ENCODE data around the gene ENO3. TPM values are rescaled to one million over a fixed set of nuclear protein-coding genes. Genes with fewer than 3 reads are reported as not detected.
"Not testable (repeated sequence)": the region's sequence is repeated elsewhere in the genome, so short reads cannot be mapped to it uniquely, and the experiment has no call there.

The ENO3 gene
- total RNA-seq, 1 donor, result 2.6 TPM

DNA sequence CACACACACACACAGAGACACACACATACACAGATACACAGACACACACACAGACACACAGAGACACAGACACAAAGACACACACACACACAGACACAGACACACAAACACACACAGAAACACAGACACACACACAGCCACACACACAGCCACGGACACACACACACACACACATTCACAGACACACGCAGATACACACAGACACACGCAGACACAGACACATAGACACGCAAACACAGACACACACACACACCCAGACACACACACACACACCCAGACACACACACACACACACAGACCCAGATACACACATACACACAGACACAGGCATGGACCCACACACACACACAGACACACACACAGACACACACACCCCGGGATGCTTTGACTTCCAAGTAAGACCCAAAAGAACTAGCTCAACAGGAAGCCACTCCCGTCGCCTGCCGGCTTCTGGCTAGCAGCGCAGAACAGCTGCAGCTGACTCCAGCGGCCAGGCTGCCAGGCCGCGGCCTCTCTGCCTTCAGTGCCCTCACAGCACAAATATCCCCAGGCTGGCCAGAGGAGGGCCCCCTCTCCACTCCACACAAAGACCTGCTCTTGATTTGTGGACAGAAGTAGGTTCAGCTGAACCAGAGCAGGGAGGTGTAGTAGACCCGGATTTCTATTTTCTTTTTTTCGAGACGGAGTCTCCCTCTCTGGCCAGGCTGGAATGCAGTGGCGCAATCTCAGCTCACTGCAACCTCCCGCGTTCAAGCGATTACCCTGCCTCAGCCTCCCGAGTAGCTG, 42.0 kb upstream of the ENO3 start:
- no peak overlapping the region for H3K4me3 ChIP-seq (ENCODE audit: low read depth, low read length)
- TF ChIP-seq, protein P1, sequence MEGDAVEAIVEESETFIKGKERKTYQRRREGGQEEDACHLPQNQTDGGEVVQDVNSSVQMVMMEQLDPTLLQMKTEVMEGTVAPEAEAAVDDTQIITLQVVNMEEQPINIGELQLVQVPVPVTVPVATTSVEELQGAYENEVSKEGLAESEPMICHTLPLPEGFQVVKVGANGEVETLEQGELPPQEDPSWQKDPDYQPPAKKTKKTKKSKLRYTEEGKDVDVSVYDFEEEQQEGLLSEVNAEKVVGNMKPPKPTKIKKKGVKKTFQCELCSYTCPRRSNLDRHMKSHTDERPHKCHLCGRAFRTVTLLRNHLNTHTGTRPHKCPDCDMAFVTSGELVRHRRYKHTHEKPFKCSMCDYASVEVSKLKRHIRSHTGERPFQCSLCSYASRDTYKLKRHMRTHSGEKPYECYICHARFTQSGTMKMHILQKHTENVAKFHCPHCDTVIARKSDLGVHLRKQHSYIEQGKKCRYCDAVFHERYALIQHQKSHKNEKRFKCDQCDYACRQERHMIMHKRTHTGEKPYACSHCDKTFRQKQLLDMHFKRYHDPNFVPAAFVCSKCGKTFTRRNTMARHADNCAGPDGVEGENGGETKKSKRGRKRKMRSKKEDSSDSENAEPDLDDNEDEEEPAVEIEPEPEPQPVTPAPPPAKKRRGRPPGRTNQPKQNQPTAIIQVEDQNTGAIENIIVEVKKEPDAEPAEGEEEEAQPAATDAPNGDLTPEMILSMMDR (IDR thresholded peaks at IDR 0.05; ENCODE audit: insufficient read depth, low read depth, low read length), result peak; percentile 91
- peak; percentile 96 for DNase-seq (ENCODE audit: low read depth)

DNA sequence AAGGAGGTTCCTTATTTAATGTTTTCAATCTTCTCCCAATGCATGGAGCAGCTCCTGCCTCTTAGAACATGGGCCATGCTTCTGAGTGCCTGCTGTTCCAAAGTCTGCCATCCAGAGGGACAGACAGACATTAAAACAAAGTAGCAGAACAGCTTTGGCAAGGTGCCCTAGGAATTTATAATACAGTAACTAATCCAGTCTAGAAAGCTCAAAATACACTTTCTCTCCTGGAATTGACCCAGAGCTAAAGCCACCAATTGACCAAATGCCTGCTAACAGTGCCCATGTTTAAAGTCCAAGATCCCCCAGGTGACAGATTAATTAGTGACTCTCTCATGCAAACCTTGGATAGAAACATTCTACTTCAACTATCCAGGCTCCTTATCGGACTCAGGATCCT, 36.9 kb upstream of the ENO3 start:
- TF ChIP-seq, protein P1 (IDR thresholded peaks at IDR 0.05; ENCODE audit: insufficient read depth, low read depth, low read length), result no peak
- H3K4me3 ChIP-seq (ENCODE audit: low read depth, low read length), result no peak overlapping the region
- no peak for DNase-seq (ENCODE audit: low read depth)

DNA sequence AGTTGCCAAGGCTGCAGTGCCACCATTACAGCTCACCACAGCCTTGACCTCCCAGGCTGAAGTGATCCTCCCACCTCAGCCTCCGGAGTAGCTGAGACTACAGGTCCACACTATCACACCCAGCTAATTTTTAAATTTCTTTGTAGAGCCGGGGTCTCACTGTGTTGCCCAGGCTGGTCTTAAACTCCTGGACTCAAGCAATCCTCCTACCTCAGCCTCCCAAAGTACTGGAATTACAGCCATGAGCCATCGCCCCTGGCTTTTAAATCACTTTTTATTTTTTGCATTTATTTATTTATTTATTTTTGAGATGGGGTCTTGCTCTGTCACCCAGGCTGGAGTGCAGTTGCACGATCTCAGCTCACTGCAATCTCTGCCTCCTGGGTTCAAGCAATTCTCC, 36.4 kb upstream of the ENO3 start:
- not testable (repeated sequence) for DNase-seq (ENCODE audit: low read depth); H3K4me3 ChIP-seq (ENCODE audit: low read depth, low read length)

GRCh38 chr17:4919511-4920047, 31.3 kb upstream of the ENO3 start:
- TF ChIP-seq, protein P1 (IDR thresholded peaks at IDR 0.05; ENCODE audit: insufficient read depth, low read depth, low read length), result no peak
- DNase-seq (ENCODE audit: low read depth), result peak; percentile 16
- no peak overlapping the region for H3K4me3 ChIP-seq (ENCODE audit: low read depth, low read length)

- no peak overlapping the region for H3K4me3 ChIP-seq (ENCODE audit: low read depth, low read length)
- DNase-seq (ENCODE audit: low read depth), result peak; percentile 80
- TF ChIP-seq, protein P1 (IDR thresholded peaks at IDR 0.05; ENCODE audit: insufficient read depth, low read depth, low read length), result no peak
Measured at GRCh38 chr17:4920351-4921048, 30.4 kb upstream of the ENO3 start.

- TF ChIP-seq, protein P1 (IDR thresholded peaks at IDR 0.05; ENCODE audit: insufficient read depth, low read depth, low read length), result no peak
- H3K4me3 ChIP-seq (ENCODE audit: low read depth, low read length), result no peak overlapping the region
- DNase-seq (ENCODE audit: low read depth), result no peak
Measured at GRCh38 chr17:4921320-4921719, 29.6 kb upstream of the ENO3 start.

DNA sequence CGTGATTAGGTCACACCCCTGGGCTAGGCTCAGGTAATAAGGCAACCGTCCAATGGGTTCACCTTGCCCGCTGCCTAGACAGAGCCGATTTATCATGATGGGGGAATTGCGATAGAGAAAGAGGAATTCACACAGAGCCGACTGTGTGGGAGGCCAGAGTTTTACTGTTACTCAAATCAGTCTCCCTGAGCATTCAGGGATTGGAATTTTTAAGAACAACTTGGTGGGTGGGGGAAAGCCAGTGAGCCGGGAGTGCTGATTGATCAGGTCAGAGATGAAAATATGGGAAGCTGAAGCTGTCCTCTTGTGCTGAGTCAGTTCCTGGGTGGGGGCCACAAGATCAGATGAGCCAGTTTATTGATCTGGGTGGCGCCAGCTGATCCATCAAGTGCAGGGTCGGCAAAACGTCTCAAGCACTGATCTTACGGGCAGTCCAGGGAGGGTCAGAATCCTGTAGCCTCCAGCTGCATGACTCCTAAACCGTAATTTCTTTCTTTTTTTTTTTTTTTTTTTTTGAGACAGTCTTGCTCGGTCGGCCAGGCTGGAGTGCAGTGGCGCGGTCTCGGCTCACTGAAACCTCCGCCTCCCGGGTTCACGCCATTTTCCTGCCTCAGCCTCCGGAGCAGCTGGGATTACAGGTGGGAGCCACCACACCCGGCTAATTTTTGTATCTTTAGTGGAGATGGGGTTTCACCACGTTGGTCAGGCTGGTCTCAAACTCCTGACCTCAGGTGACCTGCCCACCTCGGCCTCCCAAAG, 24.2 kb upstream of the ENO3 start:
- not testable (repeated sequence) for DNase-seq (ENCODE audit: low read depth); H3K4me3 ChIP-seq (ENCODE audit: low read depth, low read length)

All from fibroblast of villous mesenchyme (primary cell).